HCT116 (cell line): ENCODE data around the gene MATCAP1. TPM values are rescaled to one million over a fixed set of nuclear protein-coding genes. Genes with fewer than 3 reads are reported as not detected.
A peak's percentile ranks its signal among the peaks of the same experiment; 100 is the strongest.

Experiments
- ATAC-seq: fragments of 200-7000 bp; cut with Tn5 transposase; 2 replicates; pipeline ENCODE4 v1.9.1; 2020; ENCODE audit warnings: mild to moderate bottlenecking, moderate library complexity
- BruUV-seq: library from RNA; stranded (reverse); fragments of 400-500 nt; replicated peaks from 2 replicates; lab custom pipeline; 2021; lab: Mats Ljungman, UMichigan
- CTCF ChIA-PET: fragments of 300-600 bp; sonication (Branson Sonifier 250); formaldehyde crosslinking; loops from one replicate; lab custom pipeline; 2021; ENCODE audit warnings: antibody characterized with exemption; lab: Charles Lee
- POLR2A ChIA-PET: fragments of 300-600, 350-600 bp; sonication (Branson Sonifier 250); formaldehyde crosslinking; loops from one replicate; lab custom pipeline; 2021; ENCODE audit warnings: antibody characterized with exemption; lab: Charles Lee
- RAD21 ChIA-PET, 2 experiments: fragments of 300-600 bp; sonication (Branson Sonifier 250); formaldehyde crosslinking; loops; one replicate each; lab custom pipeline; 2023; ENCODE audit warnings: low total read pairs in 2 of 2; ENCODE audit not compliant: uncharacterized antibody in 2 of 2, unreplicated experiment in 2 of 2, low non-redundant PET in 1 of 2; lab: Charles Lee
- DNase-seq: peaks from one replicate; pipeline ENCODE4 v3.0.0-alpha.2; 2010; ENCODE audit warnings: low read depth, low spot score
- H2AFZ ChIP-seq: fragments of 200-600 bp; shearing (Covaris generic), sonication (generic); 2 replicates; pipeline ENCODE4 v1.6.1; 2017; ENCODE audit warnings: low read depth, mixed run types, mixed read lengths, antibody characterized with exemption, low read length; ENCODE audit not compliant: poor library complexity, severe bottlenecking
- H3K27ac ChIP-seq: 2 replicates; pipeline ENCODE4 v1.5.1; 2012; ENCODE audit warnings: low read depth, low read length
- H3K27me3 ChIP-seq: fragments of 200-600 bp; sonication (generic); 2 replicates; pipeline ENCODE4 v1.6.1; 2016; ENCODE audit warnings: mixed run types, low read length, mixed read lengths; ENCODE audit not compliant: insufficient read depth
- H3K36me3 ChIP-seq, 2 experiments: fragments of 200-500 bp in 1 of 2; fragments of 200-600 bp in 1 of 2; sonication (Bioruptor generic) in 1 of 2; sonication (generic) in 1 of 2; 2 replicates each; pipeline versions ENCODE4 v1.5.1 to v1.6.1; 2014 to 2016; ENCODE audit warnings: low read length in 2 of 2, inconsistent platforms in 1 of 2, mixed read lengths in 1 of 2, mixed run types in 1 of 2; ENCODE audit not compliant: insufficient read depth in 2 of 2, control insufficient read depth in 1 of 2
- H3K4me1 ChIP-seq, 2 experiments: fragments of 200-600 bp in 1 of 2; sonication (generic) in 1 of 2; 2 replicates each; pipeline versions ENCODE4 v1.5.1 to v1.6.1; 2012 to 2017; ENCODE audit warnings: low read length in 2 of 2, inconsistent platforms in 1 of 2, mild to moderate bottlenecking in 1 of 2, mixed read lengths in 1 of 2, mixed run types in 1 of 2, moderate library complexity in 1 of 2; ENCODE audit not compliant: insufficient read depth in 2 of 2, control insufficient read depth in 1 of 2
- H3K4me2 ChIP-seq: fragments of 200-600 bp; sonication (generic); 2 replicates; pipeline ENCODE4 v1.6.1; 2017; ENCODE audit warnings: mixed run types, low read length, mixed read lengths
- H3K4me3 ChIP-seq, 2 experiments: fragments of 200-600 bp in 1 of 2; sonication (generic) in 1 of 2; replicated peaks in 1 of 2; 2 replicates each; pipeline ENCODE4 v1.5.1; 2011 to 2016; ENCODE audit warnings: low read length in 2 of 2, control low read depth in 1 of 2, low read depth in 1 of 2, mild to moderate bottlenecking in 1 of 2, mixed read lengths in 1 of 2, mixed run types in 1 of 2
- H3K79me2 ChIP-seq: fragments of 200-600 bp; sonication (generic); 2 replicates; pipeline ENCODE4 v1.6.1; 2017; ENCODE audit warnings: mild to moderate bottlenecking, mixed run types, low read length, moderate library complexity, mixed read lengths; ENCODE audit not compliant: insufficient read depth
- H3K9ac ChIP-seq: fragments of 200-600 bp; sonication (generic); 2 replicates; pipeline ENCODE4 v1.6.1; 2016; ENCODE audit warnings: low read length, mixed read lengths
- H3K9me2 ChIP-seq: fragments of 200-600 bp; sonication (generic), shearing (Covaris generic); 2 replicates; pipeline ENCODE4 v1.6.1; 2017; ENCODE audit warnings: mixed run types, mild to moderate bottlenecking, moderate library complexity; ENCODE audit not compliant: insufficient read depth
- H3K9me3 ChIP-seq, 2 experiments: fragments of 200-500 bp in 1 of 2; fragments of 200-600 bp in 1 of 2; sonication (Bioruptor generic) in 1 of 2; sonication (generic) in 1 of 2; 2 replicates each; pipeline ENCODE4 v1.6.1; 2014 to 2017; ENCODE audit warnings: low read length in 2 of 2, mixed read lengths in 2 of 2, inconsistent platforms in 1 of 2, low read depth in 1 of 2, mild to moderate bottlenecking in 1 of 2, mixed run types in 1 of 2, moderate library complexity in 1 of 2; ENCODE audit not compliant: control insufficient read depth in 1 of 2, insufficient read depth in 1 of 2
- H4K20me1 ChIP-seq: fragments of 200-600 bp; sonication (generic), shearing (Covaris generic); 2 replicates; pipeline ENCODE4 v1.6.1; 2017; ENCODE audit warnings: mixed run types, mild to moderate bottlenecking, moderate library complexity; ENCODE audit not compliant: insufficient read depth
- POLR2A ChIP-seq: IDR thresholded peaks from 2 replicates; pipeline ENCODE4 v1.7.0; 2011; ENCODE audit warnings: borderline replicate concordance; ENCODE audit not compliant: insufficient read depth, insufficient read length; ENCODE audit errors: extremely low read depth
- SIN3A ChIP-seq: IDR thresholded peaks from 2 replicates; pipeline ENCODE4 v1.6.1; 2012; ENCODE audit warnings: low read depth
- SP1 ChIP-seq: IDR thresholded peaks from 2 replicates; pipeline ENCODE4 v1.6.1; 2012; ENCODE audit warnings: low read depth
- YY1 ChIP-seq: IDR thresholded peaks from 2 replicates; pipeline ENCODE4 v1.6.1; 2011; ENCODE audit warnings: low read length, low read depth, moderate library complexity, mild to moderate bottlenecking; ENCODE audit not compliant: insufficient replicate concordance; ENCODE audit errors: extremely low read depth
- ZFX ChIP-seq: fragments of 450-650 bp; IDR thresholded peaks from 2 replicates; pipeline ENCODE4 v1.6.1; 2017
- intact Hi-C: fragments of 100-400 bp; cut with micrococcal nuclease; formaldehyde crosslinking; loops from 2 replicates; pipeline ENCODE4 v1.10.0; 2022
- total RNA-seq: library from RNA; stranded (reverse); gene quantifications from one replicate; pipeline ENCODE4 v1.2.1, GENCODE V29; 2021; ENCODE audit not compliant: unreplicated experiment
- TF ChIP-seq, protein P1 (sequence below), 3 experiments: fragments of 200-600 bp in 1 of 3; sonication (generic) in 1 of 3; IDR thresholded peaks in 2 of 3; conservative IDR thresholded peaks in 1 of 3; 2 replicates each; pipeline ENCODE4 v1.5.1; 2012 to 2017; ENCODE audit warnings: low read depth in 2 of 3, low read length in 2 of 3, antibody characterized with exemption in 1 of 3, borderline replicate concordance in 1 of 3, control low read depth in 1 of 3, mild to moderate bottlenecking in 1 of 3, mixed read lengths in 1 of 3, mixed run types in 1 of 3, moderate library complexity in 1 of 3; ENCODE audit not compliant: insufficient read depth in 1 of 3

MATCAP1 gene
- total RNA-seq, 1 experiment from 2014 or later = 38.7 TPM

DNA sequence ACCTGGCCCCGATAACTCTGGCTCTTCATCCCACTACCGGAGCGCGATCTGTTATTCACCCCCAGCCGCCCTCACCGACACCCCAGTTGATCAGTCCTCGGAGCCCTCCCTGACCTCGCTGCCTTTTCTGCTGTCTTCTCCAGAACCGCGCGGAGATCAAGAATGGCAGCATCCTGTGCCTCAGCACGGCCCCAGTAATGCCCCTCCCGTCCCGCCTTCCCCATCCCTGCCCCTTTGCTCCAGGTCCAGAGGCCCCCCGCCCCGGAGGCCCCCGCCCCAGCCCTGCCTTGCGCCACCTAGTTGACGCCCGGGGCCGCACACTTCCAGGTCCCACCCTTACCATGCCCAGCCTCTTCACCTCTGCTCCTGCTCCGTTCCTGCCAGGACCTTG lies 16.0 kb upstream of the MATCAP1 start:
- Histone ChIP-seq H3K4me1 (peaks cover 15 to 33% of the 10 kb centered on the region in 2 experiments), H3K4me2 (peak overlapping the region; percentile 97), H3K4me3 (peak overlapping the region; percentile 78), H3K9me3 (no peaks in the 10 kb centered on the region), H3K27ac (peak overlapping the region; percentile 99), H3K79me2 (peaks cover 29% of the 10 kb centered on the region), H3K9ac (peak overlapping the region; percentile 75), H4K20me1 (no peaks in the 10 kb centered on the region; the same call in 1 of the 2 replicates), H3K36me3 (peaks cover 27 to 39% of the 10 kb centered on the region in 2 experiments; a peak in 3 of 4 replicates), H3K9me2 (no peaks in the 10 kb centered on the region), H3K27me3 (no peaks in the 10 kb centered on the region), H2AFZ (no peak overlapping the region)
- intact Hi-C loops = no loop called here
- RAD21 ChIA-PET = no interaction called here
- CTCF ChIA-PET = interaction anchor here (0.7 to 2.3 kb wide), 6 partner anchors 13 to 305 kb away, joined by 4 to 13 read pairs (median 8); partner anchors contain the start of genes FHOD1 and TMEM208
- BruUV-seq = no TSS peak
- ATAC-seq (peak; percentile 61), DNase-seq (no peak)
- TF ChIP-seq POLR2A (peak; percentile 20), YY1 (no peak), SP1 (no peak), ZFX (no peak), SIN3A (no peak)
- TF ChIP-seq, protein P1, sequence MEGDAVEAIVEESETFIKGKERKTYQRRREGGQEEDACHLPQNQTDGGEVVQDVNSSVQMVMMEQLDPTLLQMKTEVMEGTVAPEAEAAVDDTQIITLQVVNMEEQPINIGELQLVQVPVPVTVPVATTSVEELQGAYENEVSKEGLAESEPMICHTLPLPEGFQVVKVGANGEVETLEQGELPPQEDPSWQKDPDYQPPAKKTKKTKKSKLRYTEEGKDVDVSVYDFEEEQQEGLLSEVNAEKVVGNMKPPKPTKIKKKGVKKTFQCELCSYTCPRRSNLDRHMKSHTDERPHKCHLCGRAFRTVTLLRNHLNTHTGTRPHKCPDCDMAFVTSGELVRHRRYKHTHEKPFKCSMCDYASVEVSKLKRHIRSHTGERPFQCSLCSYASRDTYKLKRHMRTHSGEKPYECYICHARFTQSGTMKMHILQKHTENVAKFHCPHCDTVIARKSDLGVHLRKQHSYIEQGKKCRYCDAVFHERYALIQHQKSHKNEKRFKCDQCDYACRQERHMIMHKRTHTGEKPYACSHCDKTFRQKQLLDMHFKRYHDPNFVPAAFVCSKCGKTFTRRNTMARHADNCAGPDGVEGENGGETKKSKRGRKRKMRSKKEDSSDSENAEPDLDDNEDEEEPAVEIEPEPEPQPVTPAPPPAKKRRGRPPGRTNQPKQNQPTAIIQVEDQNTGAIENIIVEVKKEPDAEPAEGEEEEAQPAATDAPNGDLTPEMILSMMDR (IDR thresholded peaks at IDR 0.05 in 2 of 3, conservative IDR thresholded peaks at IDR 0.05 in 1 of 3; ENCODE audit: borderline replicate concordance in 1 of 3, insufficient read depth in 1 of 3, low read depth in 2 of 3, low read length in 2 of 3) = peak in 2 of 3 experiments; percentile 31 to 48; a peak in 3 of 6 replicates
- POLR2A ChIA-PET = interaction anchor here (0.7 to 2.3 kb wide), 2 partner anchors 42 to 45 kb away, joined by 8 read pairs; no protein-coding TSS in a partner anchor
